CD4-positive, alpha-beta T cell treated with Interleukin-12 subunit alpha and Interleukin-12 subunit beta, for 1 hour (primary cell): Measurements from ENCODE around the gene DTYMK.
A peak's percentile ranks its signal among the peaks of the same experiment; 100 is the strongest.

Experiments used
- DNase-seq: peaks from one replicate; pipeline ENCODE4 v3.0.0-alpha.2; 2020

The DTYMK gene

DNA sequence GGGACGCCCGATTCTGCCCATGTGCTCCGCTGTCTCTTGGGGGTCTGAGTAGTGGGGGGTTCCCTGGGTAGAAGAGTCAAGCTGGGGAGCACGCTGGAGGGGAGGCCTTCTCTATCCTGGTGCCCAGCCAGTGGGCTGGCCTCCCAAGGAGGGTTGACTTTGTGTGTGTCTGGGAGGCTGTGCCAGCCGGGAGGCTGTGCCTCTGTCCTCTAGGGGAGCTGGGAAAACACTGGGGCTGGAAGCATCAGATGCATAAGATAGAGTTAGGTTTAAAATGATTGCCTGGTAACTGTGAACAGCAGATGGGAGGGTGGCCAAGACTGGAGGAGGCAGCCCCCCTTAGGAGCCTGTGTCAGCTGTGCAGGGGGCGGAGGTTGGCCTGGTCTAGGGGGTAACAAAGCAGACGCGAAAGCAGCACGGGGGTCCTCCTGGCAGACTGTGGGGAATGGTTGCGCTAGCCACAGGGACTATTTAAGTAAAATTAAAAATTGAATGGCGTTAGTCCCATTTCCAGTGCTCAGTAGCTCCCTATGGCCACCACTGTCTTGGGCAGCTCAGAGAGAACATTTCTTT, 16.5 kb upstream of the DTYMK start:
- no peak for DNase-seq

DNA sequence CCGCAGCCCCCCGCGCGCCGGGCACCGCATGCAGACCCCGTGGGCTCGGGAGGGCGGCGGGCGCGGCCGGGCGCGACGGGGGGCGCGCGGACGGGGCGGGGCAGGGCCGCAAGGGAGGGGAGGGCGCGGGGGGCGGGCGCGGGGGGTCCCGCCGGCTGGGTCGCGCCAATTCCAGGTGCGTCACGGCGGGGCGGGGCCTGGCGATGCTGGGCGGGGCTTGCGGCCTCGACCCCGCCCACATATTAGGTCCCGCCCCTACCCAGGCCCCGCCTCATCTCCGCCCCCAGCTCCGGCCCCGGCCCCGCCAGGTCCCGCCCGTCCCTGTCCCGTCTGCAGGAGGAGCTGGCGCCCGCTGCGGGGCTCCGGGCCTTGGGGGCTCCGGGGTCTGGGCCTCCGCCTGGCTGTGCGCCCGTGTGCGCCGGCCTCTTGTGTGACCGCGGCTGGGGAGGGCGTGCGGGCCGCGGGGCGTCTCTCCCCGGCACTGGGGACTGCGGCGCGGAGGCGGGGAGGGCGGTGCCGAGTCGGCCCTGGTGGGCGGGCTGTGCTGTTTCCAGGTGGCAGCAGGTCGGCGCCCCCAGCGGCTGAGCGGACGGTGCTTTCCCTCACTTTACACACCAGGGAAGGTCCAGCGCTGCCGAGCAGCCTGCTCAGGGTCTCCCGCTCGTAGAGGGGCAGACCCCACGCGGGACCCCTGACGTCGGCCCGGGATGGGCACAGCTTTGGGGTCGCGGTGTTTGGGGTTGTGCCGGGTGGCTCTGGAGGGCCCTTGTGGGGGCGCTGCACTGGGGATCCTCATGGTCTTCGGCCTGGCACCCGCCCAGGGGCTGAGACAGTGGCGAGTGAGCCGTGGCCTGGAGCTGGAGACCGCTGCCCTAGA, 15.8 kb upstream of the DTYMK start:
- peak; percentile 89 for DNase-seq

DNA sequence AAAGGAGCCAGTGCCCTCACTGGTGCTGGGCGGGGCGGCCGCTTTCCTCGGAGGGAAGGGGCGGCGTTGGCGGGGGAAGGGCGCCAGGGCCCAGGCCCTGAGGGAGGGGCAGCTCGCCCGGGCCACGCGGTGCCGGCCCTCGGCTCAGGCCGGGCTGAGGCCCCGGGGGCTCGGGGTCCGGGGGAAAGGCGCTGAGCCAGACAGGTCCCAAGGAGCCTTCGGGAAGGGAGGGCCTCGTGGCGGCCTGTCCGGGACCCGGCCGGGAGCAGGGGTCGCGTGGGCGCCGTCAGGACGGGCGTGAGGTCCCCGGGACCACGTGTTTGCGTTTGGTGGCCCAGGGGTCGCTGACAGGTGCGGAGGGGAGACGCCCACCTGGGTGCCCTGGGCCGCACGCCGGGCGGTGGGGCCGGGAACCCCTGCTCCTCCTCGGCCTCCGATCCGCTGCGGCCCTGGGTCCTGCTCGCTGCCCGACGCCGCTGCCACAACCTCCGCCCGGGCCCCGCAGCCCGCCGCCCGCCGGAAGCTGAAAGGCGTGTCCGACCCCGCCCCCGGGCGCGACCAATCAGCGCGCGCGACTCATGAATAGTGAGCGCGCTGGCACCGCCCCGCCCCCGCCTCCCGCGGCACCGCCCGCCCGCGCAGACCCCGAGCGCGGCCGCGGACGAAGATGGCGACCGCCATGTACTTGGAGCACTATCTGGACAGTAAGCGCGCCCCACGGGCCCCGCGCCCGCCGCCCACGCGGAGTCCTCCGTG, 15.0 kb upstream of the DTYMK start, which contains the start of gene ING5:
Gene ING5, plus strand, starts transcription at position 641 of the 756 bp plus-strand sequence. Its CDS starts 27 bp downstream, at position 668.
- DNase-seq, result peak; percentile 96

DNA sequence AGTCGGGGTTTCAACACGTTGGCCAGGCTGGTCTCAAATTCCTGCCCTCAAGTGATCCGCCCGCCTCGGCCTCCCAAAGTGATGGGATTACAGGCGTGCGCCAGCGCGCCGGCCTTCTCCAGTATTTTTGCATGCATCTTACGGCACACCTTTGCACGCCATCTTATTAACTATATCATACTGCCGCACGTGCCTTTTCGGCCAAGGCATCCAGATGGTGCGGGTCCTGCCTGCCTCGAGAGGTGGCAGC, 14.5 kb upstream of the DTYMK start:
- no peak for DNase-seq

DNA sequence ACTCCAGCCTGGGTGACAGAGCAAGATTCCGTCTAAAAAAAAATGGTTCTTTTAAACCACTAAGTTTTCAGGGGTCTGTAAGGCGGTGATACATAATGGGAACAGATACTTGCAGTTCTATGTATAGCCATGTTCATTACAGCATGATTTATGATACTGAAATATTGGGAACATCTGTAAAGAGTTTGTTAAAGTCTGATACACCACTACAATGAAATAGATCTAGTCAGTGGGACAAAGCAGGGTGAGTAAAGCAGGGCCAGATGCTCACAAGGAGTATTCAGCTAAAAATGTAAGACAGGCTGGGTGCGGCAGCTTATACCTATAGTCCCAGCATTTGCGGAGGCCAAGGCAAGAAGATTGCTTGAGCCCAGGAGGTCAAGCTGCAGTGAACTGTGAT, 9.0 kb upstream of the DTYMK start:
- DNase-seq, result no peak

DNA sequence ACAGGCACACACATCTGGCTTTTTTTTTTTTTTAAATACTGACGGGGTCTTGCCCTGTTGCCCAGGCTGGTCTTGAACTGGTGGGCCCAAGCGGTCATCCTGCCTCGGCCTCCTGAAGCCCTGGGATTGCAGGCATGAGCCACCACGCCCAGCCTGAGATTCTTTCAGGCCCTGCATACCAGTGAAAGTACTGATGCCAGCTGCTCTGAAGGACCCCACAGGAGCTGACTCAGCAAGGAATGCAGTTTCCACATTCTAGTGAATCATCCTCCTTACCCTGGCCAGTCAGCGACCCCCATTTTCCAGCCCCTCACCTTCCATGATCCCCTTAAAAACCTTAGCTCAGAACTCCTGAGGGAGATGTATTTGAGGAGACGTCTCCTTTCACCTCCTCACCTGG, 5.8 kb upstream of the DTYMK start:
- DNase-seq, result no peak

DNA sequence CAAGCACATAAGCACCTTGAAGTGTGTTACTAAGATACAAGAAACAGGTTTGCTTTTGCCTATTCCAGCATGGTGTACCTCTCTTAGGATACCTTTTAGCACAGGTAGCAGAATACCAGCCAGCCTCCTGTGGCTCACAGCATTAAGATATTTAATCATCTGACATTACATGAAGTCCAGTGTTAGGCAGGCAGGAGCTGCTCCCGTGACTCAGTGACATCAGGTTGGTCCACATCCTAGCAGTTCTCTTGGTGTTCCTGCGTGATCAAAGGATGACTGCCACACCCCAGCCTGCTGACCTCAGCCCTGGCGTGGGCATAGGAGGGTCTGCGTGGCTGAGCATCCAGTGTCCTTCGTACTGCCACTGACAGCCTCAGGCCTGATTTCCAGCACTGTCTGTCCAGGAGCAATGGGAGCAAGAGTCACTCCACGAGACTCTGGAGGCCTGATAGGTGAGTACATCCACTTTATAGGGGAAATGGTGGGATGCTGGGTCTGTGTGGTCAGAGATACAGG, 3.6 kb upstream of the DTYMK start:
- DNase-seq, result no peak

DNA sequence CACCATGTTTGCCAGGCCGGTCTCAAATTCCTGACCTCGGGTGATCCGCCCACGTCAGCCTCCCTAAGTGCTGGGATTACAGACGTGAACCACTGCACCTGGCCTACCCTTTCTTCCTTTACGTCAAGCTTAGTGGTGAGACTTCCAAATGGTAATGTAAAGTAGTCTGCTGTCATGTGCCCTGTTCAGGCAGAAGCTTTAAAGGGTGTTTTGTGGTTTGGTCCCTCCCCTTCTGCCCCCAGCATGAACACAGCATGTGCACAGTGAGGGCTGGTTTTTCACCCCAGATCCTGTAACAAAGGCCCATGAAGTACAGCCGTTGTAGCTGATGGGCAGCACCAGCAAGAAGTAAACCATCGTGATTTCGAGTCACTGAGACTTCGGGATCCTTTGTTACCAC, 2.7 kb upstream of the DTYMK start:
- no peak for DNase-seq

DNA sequence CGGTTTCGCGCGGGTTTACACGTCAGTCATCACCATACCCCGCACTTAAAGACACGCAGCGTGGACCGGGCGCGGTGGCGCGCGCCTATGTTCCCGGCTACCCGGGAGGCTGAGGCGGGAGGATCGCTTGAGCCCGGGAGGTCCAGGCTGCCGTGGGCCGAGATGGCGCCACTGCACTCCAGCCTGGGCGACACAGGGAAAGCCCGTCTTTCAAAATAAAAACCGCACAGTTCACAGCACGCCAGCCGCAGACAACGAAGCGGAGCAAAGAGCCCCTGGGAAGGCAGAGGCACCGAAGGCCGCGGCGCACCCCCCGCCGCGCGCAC, 328 bp downstream of the DTYMK start:
- no peak for DNase-seq

DNA sequence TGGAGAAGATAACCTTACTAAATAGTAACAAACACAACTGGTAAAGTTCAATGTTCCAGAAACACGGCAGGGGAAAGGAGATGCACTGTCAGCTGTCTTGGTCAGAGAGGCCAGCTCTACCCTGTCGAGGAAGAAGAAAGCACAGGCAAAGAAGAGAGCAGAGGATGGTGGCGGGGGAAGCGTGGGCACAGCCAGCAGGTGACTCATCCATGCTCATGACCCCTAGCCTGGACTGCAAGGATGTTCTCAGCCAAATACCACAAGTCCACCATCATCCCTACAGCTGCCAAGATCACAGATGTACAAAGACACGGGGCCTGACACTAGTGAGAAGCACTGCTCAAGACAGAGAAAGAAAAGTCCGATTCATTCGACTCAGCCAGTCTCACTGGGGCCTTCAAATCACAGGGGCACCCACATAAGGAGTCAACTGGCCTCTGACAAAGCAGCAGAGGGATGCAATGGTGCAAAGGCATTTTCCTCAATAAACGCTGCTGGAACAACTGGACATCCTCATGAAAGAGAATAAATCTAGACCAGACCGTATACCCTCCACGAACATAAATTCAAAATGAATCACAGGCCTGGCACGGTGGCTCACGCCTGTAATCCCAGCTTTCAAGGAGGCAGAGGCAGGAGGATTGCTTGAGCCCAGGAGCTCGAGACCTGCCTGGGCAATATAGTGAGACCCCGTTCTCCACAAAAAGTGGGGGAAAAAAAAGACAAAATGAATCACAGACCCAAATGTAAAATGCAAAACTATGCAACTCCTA, 5.6 kb downstream of the DTYMK start:
- no peak for DNase-seq

DNA sequence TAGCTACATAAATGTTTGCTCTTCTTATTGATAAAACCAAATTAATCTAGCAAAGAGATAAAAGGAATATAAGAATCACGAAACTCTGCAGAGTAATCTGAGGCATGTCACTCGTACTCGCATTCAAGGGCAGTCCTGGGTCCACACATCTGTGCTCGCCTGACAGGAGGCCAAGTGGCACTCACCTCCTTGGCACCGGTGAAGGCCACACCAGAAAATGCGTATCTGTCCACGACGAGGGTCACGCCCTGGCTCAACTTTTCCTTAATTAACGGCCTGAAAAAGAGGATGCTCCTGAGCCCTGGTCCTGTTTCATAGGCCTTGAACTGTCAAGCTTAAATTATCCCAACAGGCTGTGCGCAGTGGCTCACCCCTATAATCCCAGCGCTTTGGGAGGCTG, 6.6 kb downstream of the DTYMK start:
- no peak for DNase-seq

DNA sequence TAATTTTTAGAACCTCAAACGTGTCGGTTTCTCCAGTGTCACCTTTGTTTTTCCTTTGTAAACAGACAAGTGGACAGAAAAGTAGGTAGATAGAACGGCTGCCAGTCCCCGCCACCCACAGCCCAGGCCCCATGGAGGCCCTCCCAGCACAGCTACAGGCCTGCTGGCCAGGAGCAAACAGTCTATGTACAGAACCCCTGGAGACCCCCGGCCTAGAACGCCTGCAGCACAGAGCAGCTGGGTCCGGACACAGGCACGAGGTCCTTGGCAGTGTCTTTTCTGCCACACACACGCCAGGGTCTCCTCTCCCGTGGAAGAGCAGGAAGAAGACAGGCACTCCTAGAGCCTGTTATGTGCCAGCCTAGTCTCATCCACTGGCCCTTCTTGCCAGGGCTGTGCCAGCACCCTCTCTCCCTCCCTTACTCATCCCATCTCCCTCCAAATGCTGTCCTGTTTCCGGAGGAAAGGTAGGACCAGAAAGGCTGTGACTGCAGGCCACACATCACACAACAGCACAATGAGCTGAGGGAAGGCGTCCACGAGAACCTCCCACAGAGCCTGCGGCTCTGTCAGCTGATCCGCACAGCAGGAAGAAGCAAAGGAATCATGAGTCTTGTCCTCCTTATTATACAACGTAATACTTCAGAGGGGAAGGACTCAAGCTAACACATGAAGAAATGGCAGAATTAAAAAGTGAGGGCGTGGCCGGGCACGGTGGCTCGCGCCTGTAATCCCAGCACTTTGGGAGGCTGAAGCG, 7.7 kb downstream of the DTYMK start:
- DNase-seq, result no peak

DNA sequence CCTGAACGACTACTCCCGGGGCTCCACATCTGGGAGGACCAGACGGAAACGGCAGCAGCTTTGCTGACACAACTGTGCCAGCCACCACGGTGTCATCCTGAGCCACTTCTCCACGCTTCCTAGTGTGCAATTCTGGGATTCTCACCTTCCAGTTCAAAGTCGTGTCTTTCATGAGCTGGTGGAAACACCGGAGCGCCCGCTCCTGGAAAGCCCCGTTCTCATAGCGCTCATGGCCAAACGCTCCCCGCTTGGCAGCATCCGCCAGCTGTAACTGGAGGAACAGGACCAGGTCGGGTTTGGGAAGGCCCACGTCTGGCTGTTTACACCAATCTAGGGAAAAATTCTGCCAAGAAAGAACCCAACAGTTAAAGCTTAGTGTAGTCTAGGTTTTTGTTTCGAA, 8.3 kb downstream of the DTYMK start:
- no peak for DNase-seq

DNA sequence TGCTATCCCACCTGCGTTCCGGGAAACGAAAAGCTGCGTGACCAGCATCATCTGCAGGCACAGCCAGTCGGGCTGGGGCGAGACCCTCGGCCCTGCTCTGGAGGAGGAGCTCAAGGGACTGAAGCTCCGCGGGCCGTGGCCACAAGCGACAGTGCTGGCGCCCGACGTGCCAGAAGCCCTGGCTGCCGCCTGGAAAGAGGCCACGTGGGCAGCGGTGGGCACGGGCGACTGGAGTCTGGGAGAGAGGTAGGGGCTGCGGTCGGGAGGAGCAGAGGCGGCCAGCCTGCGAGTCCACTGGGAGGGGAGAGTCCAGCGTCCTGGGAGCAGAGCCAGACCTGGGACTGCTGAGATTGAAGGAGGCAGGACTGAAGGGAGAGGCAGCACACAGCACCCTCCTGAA, 9.2 kb downstream of the DTYMK start:
- no peak for DNase-seq

DNA sequence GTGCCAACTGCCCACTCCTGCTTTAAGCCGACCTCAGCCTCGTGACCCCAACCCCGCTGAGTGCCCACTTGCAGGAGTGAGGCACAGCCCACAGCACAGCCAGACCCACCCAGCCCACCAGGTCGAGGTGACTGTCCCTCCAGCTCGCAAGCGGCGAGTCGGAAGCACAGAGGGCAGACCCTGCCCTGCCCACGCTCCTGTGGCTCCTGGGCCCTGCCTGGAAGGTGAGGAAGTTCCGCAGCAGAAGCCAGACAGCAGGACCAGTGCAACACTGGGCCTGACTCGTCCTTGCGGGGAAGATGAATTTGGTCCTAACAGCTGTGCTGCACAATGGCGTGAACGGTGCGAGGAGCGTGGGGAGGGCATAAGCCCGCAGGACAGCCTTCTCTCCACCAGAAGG, 9.9 kb downstream of the DTYMK start:
- no peak for DNase-seq

DNA sequence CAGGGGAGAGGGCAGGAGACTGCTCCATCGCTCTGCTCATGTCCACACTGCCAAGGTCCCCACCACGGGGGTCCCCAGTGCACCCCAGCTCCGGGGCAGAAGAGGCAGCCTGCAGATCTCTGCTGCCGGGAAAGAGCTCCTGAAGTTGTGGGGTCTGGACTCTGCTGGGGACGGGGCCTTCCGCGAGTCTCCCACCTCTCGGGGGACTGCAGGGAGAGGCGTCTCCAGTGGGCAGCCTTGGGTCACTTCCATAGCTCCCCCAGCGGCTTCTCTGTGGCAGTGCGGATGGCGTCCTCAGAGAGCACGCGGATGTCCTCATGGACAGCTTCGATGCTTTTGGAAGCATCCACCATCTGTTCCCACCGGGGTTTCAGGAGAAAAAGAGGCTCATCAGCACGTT, 10.7 kb downstream of the DTYMK start:
- no peak for DNase-seq

DNA sequence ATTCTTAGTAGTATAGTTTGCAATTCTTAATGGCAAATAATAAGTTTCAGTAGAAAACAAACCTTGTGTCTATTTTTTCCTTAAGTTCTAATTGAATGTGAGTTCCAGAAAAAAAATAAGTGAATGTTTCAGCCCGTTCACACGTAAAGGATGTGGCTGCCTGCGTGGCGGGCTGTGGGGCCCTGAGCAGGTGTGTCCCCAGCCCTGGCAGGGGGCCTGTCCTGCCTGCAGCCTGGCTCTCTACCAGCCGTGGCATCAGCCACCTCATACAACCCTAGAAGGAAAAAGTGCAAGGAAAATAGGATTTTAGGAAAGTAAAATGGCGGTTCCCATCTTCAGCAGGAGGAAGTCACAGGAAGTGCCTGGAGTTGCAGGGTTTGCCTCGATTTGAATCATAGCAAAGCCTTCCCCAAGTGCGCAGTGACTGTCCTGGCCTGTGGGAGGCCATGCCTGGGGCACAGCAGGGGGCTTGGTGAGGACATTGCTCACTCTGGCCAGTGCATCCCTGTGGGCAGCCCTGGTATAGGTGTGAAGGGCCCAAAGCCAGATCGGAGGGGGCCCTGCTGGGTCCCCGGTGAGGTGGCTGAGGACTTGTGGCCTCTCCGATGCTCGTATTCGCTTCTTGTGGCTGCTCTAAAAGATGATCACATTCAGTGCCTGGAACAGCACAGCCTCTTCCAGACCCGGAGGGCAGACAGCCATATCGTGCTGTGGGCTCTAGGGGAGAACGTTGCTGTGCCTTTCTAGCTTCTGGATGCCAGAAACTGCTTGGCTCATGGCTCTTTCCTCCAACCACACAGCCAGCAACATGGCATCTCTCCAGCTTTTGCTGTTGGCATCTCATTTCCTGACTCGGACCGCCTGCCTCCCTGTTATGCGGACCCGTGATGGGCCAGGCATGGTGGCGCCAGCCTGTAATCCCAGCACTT, 12.6 kb downstream of the DTYMK start:
- DNase-seq, result no peak

DNA sequence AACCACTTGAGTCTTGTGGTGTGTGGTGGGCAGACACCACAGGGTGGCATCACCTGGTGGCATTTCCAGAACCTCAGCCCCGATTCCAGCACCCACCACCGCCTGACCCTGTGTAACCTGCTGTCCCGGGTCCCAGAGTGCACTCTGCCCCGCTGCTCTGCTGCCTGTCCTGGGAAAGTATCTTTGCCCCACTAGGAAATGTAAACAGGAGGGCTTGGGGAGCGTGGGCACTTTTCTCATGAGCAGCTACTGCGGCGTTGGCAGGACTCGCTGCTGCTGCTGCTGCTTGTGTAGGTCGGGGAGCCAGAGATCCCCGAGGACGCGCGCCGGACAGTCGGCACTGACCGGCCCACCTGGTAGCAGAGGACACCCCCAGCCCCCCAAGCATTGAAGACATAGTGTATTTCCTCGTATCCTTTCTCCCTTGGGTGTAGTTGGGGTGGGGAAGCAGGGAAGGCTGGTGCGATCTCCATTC, 13.4 kb downstream of the DTYMK start:
- no peak for DNase-seq

DNA sequence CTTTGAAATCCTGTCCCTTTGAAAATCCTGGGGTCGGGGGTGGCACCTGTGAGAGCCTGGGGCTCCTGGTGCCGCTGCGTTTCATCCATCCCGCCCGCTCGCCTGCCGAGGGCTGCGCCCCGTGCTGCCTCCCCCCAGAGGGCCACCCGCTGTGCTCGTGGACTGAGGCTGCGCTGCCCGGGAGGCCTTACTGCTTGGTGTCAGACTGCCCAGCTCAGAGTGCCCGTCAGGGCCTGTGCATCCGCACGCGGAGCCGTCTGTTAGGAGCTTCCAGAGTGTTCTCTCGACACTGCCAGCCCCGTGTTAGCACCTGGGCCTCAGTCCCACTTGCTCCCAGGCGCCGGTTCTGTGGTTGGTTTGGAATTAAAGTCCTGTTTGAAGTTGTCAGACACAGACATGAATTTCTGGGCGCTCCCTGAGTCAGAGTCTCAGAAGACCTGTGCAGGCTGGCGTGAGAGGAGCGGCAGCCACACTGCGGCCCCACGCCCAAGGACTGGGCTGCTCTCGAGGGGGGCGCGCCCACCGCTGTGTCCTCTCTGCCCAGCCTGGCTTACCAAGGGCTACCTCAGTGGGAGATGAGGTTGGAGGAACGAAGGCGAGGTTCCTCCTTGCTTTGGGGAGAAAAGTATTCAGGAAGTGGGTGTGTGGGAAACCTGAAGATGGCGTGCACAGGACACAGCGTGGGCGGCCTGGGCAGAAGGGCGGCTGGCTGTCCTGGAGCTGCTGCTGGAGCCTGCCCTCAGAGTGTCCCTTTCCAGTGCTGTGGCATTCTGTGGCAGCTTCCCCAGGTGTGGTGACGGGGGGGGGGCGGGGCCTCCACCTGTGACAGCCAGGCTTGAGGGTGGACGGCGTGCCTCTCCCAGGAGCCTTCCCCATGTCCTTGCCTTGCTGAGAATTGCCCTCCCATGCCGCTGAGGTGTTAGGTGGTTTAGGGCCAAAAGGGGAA, 14.1 kb downstream of the DTYMK start:
- no peak for DNase-seq
